GM19351 (cell line): Measurements from ENCODE around the gene VEGFC.

ENCODE experiments used
- ATAC-seq: cut with Tn5 transposase; IDR thresholded peaks from one replicate; pipeline ENCODE4 v1.9.1; 2021; ENCODE audit warnings: mild to moderate bottlenecking, moderate library complexity; ENCODE audit not compliant: unreplicated experiment

The VEGFC gene, protein sequence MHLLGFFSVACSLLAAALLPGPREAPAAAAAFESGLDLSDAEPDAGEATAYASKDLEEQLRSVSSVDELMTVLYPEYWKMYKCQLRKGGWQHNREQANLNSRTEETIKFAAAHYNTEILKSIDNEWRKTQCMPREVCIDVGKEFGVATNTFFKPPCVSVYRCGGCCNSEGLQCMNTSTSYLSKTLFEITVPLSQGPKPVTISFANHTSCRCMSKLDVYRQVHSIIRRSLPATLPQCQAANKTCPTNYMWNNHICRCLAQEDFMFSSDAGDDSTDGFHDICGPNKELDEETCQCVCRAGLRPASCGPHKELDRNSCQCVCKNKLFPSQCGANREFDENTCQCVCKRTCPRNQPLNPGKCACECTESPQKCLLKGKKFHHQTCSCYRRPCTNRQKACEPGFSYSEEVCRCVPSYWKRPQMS

DNA sequence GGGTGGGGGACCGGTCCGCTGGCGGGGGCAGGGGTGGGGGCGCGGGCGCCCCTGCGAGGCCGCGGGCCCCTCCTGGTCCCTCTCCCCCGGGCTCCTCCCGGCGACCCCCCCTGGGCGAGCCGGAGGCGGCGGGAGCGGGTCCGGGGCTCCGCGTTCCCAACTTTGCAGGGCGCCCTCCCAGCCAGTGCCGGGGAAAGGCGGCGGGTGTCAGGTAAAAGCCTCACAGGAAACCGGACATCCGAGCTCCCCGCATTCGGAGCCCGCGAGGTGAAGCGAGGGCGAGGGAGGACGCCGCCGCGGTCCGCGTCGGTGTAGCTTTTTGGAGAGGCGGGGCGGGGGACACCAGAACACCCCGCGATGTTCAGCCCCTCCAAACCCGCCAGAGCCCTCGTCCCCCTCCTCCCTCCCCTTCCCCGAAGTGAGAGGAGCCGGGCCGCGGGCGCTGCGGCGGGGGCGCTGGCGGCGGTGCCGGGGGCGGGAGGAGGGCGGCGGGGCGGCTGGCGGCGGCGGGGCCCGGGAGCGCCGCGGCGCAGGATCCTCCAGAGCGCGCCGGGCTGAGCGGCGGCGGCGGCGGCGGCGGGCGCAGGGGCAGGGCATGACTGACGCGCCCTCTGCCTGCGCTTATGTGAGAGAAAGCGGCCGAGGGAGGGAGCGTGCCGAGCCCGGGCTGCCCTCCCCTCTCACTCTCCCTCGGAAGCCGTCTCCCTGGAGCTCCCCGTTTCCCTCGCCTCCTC lies at the start of gene VEGFC:
Gene VEGFC (minus strand): TSS at position 597 of the 734 bp plus-strand sequence. CDS start 611 bp downstream, outside the sequence.
- ATAC-seq = peak; percentile 77

DNA sequence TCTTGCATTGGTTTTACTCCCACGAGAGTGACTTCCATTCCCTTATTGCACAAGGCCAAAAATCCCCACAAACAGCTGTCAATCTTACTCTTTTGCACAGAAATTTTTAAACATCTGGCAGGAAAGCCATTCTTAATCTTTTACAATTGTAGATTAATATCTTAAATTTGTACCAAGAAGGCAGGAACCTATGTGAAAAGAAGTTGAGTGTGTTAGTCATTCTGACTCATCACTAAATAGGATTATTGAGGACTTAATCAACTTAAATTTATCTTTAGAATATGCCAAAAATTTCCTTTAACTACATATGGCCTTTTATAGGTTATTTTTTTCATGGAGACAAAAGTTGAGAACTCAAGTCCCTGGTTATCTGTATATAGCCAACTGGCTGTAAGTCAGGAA lies 49.0 kb upstream of the VEGFC start:
- ATAC-seq = no peak

DNA sequence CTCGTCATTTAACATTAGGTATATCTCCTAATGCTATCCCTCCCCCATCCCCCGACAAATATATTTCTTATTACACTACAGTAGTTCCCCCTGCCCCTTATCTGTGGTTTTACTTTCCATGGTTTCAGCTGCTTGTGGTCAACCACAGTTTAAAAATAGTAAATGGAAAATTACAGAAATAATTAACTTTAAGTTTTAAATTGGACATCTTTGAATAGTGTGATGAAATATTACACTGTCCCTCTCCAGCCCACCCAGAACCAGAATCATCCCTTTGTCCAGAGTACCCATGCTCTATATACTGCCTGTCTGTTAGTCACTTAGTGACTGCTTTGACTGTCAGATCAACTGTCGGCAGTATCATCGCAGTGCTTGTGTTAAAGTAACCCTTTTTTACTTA lies 47.4 kb upstream of the VEGFC start:
- ATAC-seq = no peak

DNA sequence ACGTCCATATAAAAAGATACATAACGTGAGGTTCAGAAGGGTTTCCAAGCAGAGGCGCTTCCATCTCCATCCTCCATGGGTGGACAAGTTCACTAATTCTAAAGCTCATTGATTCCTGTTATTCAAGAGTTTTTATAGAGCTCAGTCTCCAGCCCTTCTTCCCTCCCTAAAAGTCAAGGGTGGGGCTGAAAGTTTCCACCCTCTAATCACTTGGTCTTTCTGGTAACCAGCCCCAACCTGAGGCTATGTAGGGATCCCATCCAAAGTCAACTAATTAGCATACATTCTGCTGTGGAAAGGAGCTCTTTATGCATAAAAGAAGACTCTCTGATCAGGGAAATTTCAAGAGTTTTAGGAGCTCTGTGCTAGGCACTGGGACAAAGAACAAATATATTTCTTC lies 46.9 kb upstream of the VEGFC start:
- ATAC-seq = no peak

DNA sequence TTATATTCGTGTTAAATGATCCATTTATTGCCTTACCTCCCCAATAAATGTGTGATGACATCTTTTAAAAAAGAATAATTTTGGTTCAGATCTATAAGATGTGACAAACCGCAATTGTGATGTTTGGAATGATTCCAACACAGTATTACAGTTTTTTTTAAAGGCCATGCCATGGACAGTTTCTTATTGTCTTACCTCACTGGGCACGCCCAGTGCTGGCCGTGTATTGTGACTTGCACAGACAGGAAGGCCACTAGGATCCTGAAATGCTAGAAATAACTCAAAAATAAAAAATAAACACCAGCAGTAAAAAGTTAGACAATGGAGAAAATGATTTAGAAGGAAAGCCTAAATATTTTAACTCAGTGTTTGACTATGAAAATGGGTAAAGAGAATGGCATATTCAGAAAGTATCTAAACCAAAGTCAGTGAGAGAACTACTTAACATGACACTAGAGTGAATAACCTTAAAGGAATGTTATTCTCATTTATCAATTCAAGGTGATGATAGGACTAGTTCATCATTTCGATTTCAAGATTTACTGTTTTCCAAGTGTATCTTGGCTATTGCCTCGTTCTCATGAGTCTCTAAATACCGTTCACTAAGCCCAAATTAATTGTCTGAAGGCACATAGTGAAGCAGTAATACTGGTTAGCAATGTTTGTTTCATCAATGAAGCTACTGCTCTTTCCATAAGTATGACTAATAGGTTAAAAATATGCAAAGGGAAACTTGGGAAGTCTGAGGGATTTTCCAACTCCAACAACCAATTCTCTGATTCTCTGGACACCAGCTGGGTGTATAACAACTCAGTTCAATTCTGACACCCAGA lies 46.1 kb upstream of the VEGFC start:
- ATAC-seq = no peak

DNA sequence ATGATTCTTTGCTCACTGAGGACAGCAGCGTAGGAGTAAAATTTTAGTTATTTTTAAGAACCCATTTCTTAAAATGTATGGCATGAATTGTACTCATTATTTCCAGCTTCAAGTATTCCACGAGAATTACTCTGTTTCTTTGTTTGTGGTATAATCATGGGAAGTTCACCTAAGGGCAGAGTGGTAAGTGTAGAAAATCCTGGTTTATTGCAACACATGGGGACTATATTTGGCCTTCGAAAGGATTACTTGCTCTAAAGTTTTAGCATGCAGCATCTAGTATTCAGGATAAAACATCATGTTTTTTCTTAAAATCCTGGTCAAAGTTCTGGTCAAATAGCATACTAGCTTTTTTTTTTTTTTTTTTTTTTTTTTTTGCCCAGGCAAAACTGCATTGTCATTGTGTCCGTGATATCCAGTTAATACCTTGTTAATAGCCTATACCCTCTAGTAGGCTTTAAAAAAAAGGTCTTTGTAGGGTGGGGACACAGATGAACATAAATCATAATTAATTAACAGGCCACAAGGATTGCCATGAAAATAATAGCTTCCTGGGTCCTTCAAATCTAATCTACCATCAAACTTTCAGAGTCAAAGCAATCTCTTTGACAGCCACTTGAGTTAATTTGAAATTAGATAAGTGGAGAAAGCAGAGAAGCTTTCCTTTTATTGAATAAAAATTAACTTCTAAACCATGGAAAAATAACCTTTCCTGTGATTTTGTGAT lies 44.6 kb upstream of the VEGFC start:
- ATAC-seq = no peak

DNA sequence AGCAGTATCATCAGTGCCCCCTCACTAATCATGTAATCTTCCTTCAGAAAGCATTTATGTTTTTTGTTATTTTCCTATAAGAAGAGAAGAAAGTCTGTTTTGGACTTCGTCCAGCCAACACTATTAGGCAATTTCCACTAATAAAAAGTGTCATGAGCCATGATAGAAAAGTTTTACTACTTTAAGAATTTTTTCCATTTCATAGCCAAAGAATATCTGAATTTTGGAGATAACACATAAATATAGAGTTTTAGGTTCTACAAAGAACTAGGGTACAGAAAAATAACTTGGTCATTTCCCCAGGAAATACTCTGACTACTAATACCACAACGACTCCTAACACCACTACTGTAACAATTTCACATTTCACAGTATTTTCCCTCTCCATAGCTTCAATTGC lies 41.8 kb upstream of the VEGFC start:
- ATAC-seq = no peak

DNA sequence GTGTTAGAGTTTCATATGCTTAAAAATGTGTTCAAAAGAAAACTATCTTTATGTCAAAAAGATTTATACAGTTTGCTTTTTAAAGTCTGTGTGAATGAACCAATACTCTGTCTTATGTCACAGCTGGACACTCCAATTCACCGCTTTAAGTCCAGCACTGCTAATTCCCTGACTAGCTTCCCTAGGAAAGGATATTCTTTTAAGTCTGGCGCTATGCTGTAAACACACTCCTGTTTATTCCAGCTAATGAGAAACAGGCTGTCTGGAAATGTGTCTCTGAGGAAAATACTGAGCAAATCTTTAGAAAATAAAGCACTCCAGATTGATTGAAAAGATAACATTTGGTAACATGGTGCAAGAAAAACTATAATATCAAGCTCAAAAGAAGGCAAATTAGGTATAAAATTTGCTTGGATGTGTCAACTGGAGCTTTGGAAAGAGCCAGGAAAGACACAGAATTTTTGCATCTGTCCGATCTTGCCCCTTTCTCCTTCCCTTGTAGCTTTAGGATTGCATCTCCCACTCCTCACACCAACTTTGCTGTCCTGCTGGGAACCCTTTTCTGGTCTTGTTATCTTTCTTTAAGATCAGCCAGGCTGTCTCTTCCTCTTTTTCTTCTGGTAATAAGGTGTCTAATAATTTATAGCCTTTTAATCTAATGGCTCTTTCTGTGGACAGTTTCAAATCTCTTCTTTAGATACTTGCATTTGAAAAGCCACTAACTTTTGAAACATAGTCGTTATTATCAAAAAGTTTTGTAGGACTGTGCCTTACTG lies 40.9 kb upstream of the VEGFC start:
- ATAC-seq = no peak

DNA sequence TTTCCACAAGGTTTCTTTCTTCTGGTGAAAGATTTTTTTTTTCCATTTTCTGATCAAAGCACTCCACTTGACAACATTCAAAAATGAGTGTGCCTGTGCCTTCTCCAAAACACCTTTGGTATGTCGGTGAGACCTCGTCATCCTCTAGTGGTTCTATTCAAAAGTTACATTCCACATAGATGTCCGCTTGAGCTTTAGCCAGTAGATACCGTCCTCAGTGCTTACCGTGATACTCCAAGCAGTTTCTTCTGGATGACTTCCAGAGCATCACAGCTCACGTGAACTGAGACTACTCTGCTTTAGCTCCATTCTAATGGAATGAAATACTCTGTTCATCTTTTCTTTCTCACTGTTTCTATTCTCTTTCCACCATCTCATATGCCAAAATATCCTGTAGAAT lies 38.2 kb upstream of the VEGFC start:
- no peak for ATAC-seq

DNA sequence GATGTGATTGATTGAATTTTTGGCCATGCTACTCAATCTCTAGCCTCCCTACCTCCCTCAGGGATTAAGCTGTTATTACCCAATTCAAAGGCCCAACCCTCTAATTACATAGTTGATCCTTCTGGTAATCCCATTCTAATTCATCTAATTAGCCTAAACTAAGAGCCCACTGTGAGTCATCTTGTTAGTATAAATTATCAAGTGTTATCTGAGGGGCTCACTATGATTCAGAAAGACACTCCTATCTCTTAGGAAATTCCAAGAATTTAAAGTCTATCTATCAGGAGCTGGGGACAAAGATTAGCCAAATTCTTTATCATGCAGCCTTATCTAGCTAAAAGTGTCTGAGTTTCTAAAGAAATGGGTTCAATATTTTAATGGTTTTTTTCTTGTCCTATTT lies 32.9 kb upstream of the VEGFC start:
- no peak for ATAC-seq

DNA sequence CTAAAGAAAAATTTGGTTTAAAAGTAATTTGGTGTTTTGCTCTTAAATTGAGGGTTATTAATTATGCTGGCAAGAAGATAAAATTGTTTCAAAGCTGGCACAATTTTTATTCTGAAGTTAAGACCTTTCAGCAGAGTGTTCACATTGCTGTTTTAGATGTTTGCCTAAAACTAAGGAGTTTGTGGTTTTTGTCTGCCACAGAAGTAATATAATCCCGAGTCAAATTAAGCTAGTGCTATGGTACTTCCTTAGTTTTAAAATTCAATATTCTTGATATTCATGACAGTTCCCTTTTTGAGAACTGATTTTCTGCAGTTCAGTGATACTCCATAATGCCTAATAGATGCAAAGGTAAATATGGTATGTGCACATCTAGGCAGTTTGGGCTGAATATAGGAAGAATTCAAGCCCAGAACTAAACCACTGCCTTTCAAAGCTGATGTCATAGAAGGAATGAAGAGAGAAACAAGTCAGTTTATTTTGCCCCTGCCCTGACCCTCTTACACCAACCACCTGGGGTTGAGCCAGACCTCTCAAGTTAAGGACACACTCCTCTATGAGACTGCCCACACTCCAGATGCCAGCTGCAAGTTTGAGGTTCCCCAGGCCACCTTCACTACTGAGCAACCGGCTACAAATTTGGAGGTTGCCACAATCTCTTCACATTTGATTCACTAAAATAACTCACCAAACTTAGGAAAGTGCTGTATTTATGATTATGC lies 32.1 kb upstream of the VEGFC start:
- no peak for ATAC-seq

DNA sequence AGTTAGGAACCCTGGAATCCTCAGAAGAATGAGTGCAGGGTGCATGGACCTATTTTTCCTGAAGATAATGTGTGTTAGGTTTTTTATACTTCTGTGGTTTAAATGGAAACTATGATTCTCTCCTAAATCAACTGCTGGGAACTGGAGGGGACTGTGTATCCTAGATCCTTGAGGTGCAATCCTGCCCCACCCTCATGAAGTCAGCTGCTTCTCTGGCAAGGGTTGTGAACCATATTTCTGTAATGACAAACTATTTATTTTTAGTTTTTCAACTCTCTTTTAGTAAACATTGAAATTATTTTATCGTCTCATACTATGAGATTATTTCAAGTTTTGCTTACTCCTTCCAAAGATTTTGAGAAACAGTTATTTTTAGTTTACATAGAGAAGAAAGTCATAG lies 25.8 kb upstream of the VEGFC start:
- ATAC-seq = no peak

DNA sequence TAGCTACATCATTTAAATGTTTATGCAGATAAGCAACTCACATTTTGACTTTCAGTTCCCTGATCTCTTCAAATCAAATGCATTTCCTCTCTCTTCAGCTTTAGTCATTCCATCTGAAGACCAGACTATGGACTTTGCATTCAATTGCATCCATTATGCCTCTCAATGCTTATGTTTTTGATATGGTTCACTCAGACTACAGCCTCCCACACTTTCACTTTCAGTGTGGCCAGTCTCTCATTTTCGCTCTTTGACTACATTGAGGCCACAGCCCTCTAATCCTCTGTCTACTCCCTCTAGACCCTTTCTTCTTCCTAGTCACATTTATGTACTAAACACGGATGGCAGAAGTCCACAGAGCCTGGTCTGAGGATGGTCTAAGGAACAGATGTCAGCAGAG lies 24.5 kb upstream of the VEGFC start:
- ATAC-seq = peak; percentile 90

DNA sequence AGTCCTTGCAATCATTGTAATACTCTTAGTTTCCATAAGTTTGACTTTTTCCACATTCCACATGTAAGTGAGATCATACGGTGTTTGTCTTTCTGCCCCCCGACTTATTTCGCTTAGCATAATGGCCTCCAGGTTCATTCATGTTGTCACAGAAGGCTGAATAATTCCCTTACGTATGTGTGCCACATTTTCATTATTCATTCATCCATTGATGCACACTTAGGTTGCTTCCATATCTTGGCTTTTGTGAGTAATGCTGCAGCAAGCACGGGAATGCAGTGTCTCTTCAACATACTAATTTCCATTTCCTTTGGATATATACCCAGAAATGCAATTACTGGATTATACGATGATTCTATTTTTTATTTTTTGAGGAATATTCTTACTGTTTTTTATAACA lies 22.0 kb upstream of the VEGFC start:
- no peak for ATAC-seq

DNA sequence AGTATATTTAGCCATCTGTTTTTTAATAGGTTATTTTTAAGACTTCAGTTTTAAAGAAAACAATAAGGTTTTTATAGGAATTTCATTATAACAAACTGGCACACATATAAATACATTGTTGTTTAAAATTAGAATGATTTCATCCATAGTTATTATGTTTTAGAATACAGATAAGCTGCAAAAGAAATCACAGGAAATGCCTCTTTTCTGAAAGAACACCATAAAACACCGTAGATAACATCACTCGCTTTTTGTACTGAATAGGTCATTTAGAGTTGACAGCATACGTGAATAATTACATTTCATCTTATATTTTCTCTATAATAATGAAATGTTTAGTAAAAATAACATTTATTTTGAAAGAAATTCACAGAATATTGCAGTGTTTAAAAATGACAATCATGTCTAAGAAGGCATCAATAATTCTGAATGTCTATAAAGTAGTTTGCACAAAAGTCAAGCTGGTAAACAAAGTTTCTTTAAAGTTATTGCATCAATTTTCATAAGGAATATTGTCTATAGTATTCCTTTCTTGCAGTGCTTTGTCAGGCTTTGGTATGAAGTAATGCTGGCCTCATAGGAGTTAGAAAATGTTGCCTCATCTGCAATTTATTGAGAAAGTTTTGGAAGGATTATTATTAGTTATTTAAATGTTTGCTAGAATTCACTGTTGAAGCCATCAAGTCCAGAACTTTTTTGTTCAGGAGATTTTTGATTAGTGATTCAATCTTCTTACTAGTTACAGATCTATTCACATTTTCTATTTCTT lies 17.9 kb upstream of the VEGFC start:
- no peak for ATAC-seq

DNA sequence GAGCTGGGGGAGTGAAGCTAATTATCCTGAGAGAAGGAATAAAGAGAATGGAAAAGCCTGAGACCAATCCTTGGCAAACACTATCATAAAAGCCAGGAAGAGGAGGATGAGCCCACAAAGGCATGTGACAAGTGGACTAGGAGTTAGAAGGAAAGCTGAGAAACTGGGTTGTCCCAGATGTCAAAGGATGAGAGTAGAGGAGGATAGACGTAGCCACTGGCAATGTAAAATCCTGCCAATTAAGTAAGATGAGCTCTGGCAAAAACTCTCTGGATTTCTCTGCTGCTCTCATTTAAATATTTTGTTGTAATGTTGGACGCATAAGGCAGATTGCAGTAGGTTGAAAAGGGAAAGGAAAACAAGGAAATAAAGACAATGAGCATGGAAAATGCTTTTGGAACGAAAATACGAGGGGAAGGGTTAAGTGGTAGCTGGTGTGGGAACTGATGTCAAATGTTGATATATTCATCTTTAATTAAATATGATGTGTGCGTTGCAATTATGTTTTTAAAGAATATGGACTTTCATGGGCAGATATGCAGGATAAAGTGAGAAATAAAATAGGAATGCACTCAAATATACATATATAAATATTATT lies 14.2 kb upstream of the VEGFC start:
- no peak for ATAC-seq

DNA sequence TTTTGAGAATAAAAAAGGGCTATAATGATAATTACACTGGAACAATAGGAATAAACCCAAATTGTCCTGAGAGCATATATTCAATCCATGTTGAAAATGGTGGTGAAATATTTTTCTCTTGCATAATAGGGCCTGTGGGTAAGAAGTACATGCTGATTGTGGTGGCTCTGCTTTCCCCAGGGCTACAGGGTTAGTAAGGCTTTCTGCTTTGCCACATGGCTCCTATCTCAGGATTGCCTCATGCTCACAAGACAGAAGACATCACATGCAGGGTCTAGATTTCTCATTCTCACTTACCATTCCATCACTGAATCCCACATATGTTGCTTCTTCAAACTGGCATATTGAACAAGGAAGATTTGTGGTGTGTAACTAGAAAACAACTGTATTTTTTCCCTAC lies 12.4 kb upstream of the VEGFC start:
- ATAC-seq = no peak

DNA sequence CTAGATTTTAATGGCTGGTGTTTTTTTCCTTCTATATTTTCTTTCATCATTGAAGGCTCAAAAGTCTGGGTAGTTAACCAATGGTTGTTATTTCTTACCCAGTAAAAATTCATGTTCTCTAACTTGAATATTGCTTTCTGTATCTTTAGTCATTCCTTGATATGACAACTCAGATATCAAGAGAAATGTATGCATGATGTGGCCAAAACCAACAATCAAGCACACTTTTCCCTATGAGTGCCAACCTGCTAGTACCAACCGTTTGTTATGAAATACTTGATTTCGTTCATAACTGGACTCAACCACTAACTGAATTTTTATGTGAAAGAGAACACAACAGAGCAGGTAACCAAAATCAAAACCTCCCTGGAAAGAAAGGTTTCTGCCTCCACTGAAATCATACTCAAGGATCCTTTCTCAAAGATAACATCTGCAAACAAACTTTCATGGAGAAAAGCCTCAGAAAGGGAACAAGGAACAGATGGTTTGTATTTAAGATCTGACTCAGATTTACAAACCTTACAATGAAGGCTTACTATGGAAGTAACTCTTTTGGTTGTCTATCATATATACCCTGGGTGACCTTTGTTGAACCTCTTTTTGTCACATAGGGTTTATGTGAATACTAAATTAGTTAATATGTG lies 8.3 kb upstream of the VEGFC start:
- ATAC-seq = no peak
